ENCODE data around the gene SLC34A3. TPM values are rescaled to one million over a fixed set of nuclear protein-coding genes. Genes with fewer than 3 reads are reported as not detected.

SLC34A3 gene
- total RNA-seq, 1 experiment from 2014 or later, result 0.26 TPM

- Mint-ChIP-seq H3K27ac (ENCODE audit: unreplicated experiment) (no peak overlapping the region), H3K36me3 (ENCODE audit: insufficient read depth, unreplicated experiment) (peaks cover 59% of the 10 kb centered on the region), H3K27me3 (ENCODE audit: unreplicated experiment) (no peaks in the 10 kb centered on the region), H3K4me3 (ENCODE audit: low read depth, unreplicated experiment) (peak overlapping the region; percentile 1), H3K9me3 (ENCODE audit: low read depth, unreplicated experiment) (no peaks in the 10 kb centered on the region), H3K4me1 (ENCODE audit: low read depth, unreplicated experiment) (peaks cover 20% of the 10 kb centered on the region)
- BruUV-seq (replicated peaks), result no TSS peak
- DNase-seq, result no peak
- intact Hi-C loops (cut with micrococcal nuclease; ENCODE audit: unreplicated experiment), result no loop called here
- CTCF ChIA-PET, result interaction anchor here (0.5 kb wide), 1 partner anchor 126 kb away, joined by 5 read pairs; no protein-coding TSS in a partner anchor
- TF ChIP-seq CTCF (IDR thresholded peaks at IDR 0.05; ENCODE audit: unreplicated experiment), result no peak
Observed at GRCh38 chr9:137275588-137276472, 45.1 kb downstream of the SLC34A3 start.

GRCh38 chr9:137276473-137277328, 46.0 kb downstream of the SLC34A3 start:
- intact Hi-C loops (cut with micrococcal nuclease; ENCODE audit: unreplicated experiment), result no loop called here
- CTCF ChIA-PET, result interaction anchor here (0.5 to 1.6 kb wide), 7 partner anchors 10 to 146 kb away, joined by 3 to 8 read pairs (median 4); partner anchors contain the start of genes EXD3, NOXA1 and NRARP
- Mint-ChIP-seq H3K9me3 (ENCODE audit: low read depth, unreplicated experiment) (no peaks in the 10 kb centered on the region), H3K4me1 (ENCODE audit: low read depth, unreplicated experiment) (peaks cover 20% of the 10 kb centered on the region), H3K4me3 (ENCODE audit: low read depth, unreplicated experiment) (peak overlapping the region; percentile 85), H3K27ac (ENCODE audit: unreplicated experiment) (peak overlapping the region; percentile 94), H3K27me3 (ENCODE audit: unreplicated experiment) (no peaks in the 10 kb centered on the region), H3K36me3 (ENCODE audit: insufficient read depth, unreplicated experiment) (peaks cover 52% of the 10 kb centered on the region)
- no peak for TF ChIP-seq CTCF (IDR thresholded peaks at IDR 0.05; ENCODE audit: unreplicated experiment)
- TSS peak; percentile 95 for BruUV-seq (replicated peaks)
- DNase-seq, result peak; percentile 70

GRCh38 chr9:137277329-137278041, 46.8 kb downstream of the SLC34A3 start, which contains the start of gene TOR4A:
Gene TOR4A, plus strand, starts transcription at chr9:137277726. Its CDS starts 964 bp downstream, at chr9:137278690.
- peaks cover 57% of the 10 kb centered on the region for H3K36me3 Mint-ChIP-seq (ENCODE audit: insufficient read depth, unreplicated experiment)
- peaks cover 24% of the 10 kb centered on the region for H3K4me1 Mint-ChIP-seq (ENCODE audit: low read depth, unreplicated experiment)
- no peaks in the 10 kb centered on the region for H3K9me3 Mint-ChIP-seq (ENCODE audit: low read depth, unreplicated experiment)
- peak; percentile 94 for DNase-seq
- H3K27ac Mint-ChIP-seq (ENCODE audit: unreplicated experiment), result peak within 1 kb of the TSS; percentile 94
- no peaks in the 10 kb centered on the region for H3K27me3 Mint-ChIP-seq (ENCODE audit: unreplicated experiment)
- no peak for TF ChIP-seq CTCF (IDR thresholded peaks at IDR 0.05; ENCODE audit: unreplicated experiment)
- H3K4me3 Mint-ChIP-seq (ENCODE audit: low read depth, unreplicated experiment), result peak within 1 kb of the TSS; percentile 85
- CTCF ChIA-PET, result interaction anchor here (0.5 to 1.6 kb wide), 7 partner anchors 9 to 146 kb away, joined by 3 to 8 read pairs (median 3); partner anchors contain the start of genes EXD3, NOXA1 and NRARP
- no TSS peak for BruUV-seq (replicated peaks)
- intact Hi-C loops (cut with micrococcal nuclease; ENCODE audit: unreplicated experiment), result no loop called here
